ENCODE measurements around the gene LAYN.

DNA sequence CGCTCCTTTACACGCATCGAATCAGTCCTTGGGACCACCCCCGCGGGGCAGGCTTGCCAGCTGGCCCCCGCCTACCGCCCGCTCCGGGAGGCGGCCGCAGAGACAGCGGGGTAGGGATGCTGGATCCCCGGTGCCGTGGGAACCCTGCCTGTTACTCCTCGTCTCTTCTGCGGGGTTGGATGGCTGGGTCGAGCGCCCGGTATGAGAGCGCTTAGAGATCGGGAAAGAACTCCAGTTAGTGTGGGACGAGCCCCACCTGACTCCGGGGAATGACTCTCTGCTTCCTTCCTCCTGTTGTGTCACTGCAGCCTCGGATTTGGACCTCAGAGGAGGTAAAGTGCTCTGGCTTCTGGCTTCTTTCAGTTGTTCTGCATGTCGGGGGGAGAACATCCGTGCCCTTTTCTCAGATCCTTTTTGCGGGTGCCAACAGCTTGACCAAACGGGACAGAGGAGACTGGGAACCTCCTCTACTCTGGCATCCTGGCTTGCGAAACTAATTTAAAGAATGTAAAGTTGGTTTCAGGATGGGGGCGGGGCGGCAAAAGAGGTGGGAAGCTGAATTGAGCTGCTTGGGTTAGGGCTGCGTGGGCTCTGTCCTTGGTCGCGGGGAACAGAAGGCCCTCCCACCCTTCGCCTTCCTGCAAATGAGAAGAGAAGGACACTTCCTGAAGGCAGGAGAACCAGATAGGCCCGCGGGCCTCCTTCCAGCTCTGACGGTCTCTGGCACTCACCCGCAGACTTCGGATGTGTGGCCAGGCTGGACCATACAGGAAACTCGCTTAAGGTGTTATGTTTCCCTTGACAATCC, 938 bp downstream of the LAYN start:
- no peak for TF ChIP-seq CTCF (conservative IDR thresholded peaks at IDR 0.05; ENCODE audit: low read depth, low read length)
- TF ChIP-seq POLR2A (IDR thresholded peaks at IDR 0.05; ENCODE audit: low read depth, low read length) = peak; percentile 76
- TF ChIP-seq CHD1 (IDR thresholded peaks at IDR 0.05; ENCODE audit: low read depth, low read length) = no peak
- TF ChIP-seq BHLHE40 (IDR thresholded peaks at IDR 0.05; ENCODE audit: low read depth, low read length) = no peak
- TF ChIP-seq USF2 (IDR thresholded peaks at IDR 0.05; ENCODE audit: low read depth, low read length) = no peak; the same call in 1 of the 2 replicates

Measured in IMR-90 (cell line).